Keratinocyte (primary cell): ENCODE measurements around the gene ZBED4.

Source experiments
- EZH2 ChIP-seq: IDR thresholded peaks from one replicate; pipeline ENCODE4 v1.6.1; 2012; ENCODE audit warnings: inconsistent platforms, mild to moderate bottlenecking, low read length, moderate library complexity
- TF ChIP-seq, protein P1 (sequence below), 3 experiments: IDR thresholded peaks in 1 of 3; conservative IDR thresholded peaks in 1 of 3; optimal IDR thresholded peaks in 1 of 3; 2 replicates in 2 of 3; 3 replicates in 1 of 3; pipeline versions ENCODE3 to v1.5.1; 2011; ENCODE audit warnings: low read length in 3 of 3, mild to moderate bottlenecking in 3 of 3, moderate library complexity in 2 of 3, control low read depth in 1 of 3, inconsistent platforms in 1 of 3; ENCODE audit not compliant: insufficient read depth in 2 of 3; ENCODE audit errors: extremely low read depth in 1 of 3

DNA sequence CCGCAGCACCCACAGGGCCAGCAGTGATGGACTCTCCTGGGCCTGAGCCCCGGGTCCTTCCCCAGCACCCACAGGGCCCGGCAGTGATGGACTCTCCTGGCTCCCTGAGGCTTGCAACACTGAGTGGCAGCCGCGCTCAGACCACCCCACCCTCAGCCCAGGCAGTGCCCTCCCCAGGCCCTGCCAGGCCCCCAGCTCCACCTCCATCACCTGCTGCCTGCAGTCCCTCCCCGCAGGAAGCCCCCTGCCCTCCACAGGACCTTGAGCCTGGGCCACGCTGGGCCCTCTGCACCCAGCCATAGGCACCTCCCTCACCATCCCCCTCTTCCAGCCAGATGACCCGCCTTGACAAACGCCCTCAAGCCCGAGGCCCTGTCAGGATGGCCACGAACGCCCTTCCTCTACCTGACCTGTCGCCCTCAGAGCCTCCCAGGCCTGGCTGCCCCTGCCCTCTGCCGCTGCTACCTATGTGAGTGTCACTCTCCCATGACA is 53.2 kb downstream of the ZBED4 start:
- no peak for TF ChIP-seq EZH2
- TF ChIP-seq, protein P1, sequence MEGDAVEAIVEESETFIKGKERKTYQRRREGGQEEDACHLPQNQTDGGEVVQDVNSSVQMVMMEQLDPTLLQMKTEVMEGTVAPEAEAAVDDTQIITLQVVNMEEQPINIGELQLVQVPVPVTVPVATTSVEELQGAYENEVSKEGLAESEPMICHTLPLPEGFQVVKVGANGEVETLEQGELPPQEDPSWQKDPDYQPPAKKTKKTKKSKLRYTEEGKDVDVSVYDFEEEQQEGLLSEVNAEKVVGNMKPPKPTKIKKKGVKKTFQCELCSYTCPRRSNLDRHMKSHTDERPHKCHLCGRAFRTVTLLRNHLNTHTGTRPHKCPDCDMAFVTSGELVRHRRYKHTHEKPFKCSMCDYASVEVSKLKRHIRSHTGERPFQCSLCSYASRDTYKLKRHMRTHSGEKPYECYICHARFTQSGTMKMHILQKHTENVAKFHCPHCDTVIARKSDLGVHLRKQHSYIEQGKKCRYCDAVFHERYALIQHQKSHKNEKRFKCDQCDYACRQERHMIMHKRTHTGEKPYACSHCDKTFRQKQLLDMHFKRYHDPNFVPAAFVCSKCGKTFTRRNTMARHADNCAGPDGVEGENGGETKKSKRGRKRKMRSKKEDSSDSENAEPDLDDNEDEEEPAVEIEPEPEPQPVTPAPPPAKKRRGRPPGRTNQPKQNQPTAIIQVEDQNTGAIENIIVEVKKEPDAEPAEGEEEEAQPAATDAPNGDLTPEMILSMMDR (optimal IDR thresholded peaks at IDR 0.05 in 1 of 3, IDR thresholded peaks at IDR 0.05 in 1 of 3, conservative IDR thresholded peaks at IDR 0.05 in 1 of 3; ENCODE audit: extremely low read depth in 1 of 3, insufficient read depth in 2 of 3, low read length in 3 of 3), result no peak
